Esophagus squamous epithelium (tissue), 4 donors: ENCODE results near the gene BOD1.

Experiments used
- CTCF ChIP-seq, 6 experiments: fragments of 450-650 bp in 4 of 6; fragments of 200-600 bp in 2 of 6; sonication (generic) in 2 of 6; IDR thresholded peaks; one replicate each; pipeline ENCODE4 v1.5.1; 2016 to 2019; ENCODE audit warnings: antibody characterized with exemption in 6 of 6, mild to moderate bottlenecking in 4 of 6, moderate library complexity in 4 of 6
- POLR2A ChIP-seq, 4 donors: fragments of 450-650 bp; IDR thresholded peaks; one replicate each; pipeline ENCODE4 v1.6.1; 2017; ENCODE audit warnings: antibody characterized with exemption in 4 of 4, mild to moderate bottlenecking in 4 of 4, moderate library complexity in 3 of 4

DNA sequence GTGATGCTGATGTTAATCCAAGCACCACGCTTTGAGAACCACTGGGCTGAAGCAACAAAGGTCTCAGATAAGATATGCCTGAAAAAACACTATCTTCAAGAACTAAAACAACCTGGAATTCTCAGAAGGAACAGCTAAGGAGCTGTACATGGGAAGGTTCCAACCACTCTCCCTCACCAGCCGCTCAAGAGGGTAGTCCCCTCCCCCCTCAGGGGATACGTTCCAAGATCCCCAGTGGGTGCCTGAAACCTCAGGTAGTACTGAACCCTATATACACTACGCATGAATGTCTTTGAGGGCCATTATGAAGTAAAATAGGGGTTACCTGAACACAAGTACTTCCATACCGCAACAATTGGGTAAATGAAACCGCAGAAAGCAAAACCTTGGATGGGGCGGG lies 1.9 kb downstream of the BOD1 start:
- TF ChIP-seq CTCF (IDR thresholded peaks at IDR 0.05): no peak
- no peak for TF ChIP-seq POLR2A (IDR thresholded peaks at IDR 0.05)
